ENCODE results near the gene CHST15.

Gene CHST15

GRCh38 chr10:124025152-124025551 is 68.2 kb downstream of the CHST15 start:
- DNase-seq, result no peak

- DNase-seq, result no peak
Measured at GRCh38 chr10:124022066-124022465, 71.3 kb downstream of the CHST15 start.

GRCh38 chr10:124020981-124021815 is 72.2 kb downstream of the CHST15 start:
- no peak for DNase-seq

GRCh38 chr10:124019886-124020797 is 73.3 kb downstream of the CHST15 start:
- no peak for DNase-seq

GRCh38 chr10:124018886-124019525 is 74.4 kb downstream of the CHST15 start:
- DNase-seq, result no peak

GRCh38 chr10:124017729-124018128 is 75.7 kb downstream of the CHST15 start:
- no peak for DNase-seq

- no peak for DNase-seq
Measured at GRCh38 chr10:124016804-124017375, 76.5 kb downstream of the CHST15 start.

- no peak for DNase-seq
Measured at GRCh38 chr10:124015991-124016390, 77.4 kb downstream of the CHST15 start.

GRCh38 chr10:124014416-124015154 is 78.8 kb downstream of the CHST15 start:
- no peak for DNase-seq

GRCh38 chr10:124013916-124014315 is 79.5 kb downstream of the CHST15 start:
- no peak for DNase-seq

GRCh38 chr10:124012991-124013390 is 80.4 kb downstream of the CHST15 start:
- DNase-seq, result no peak

- DNase-seq, result no peak
Measured at GRCh38 chr10:124012583-124012982, 80.8 kb downstream of the CHST15 start.

GRCh38 chr10:124012066-124012465 is 81.3 kb downstream of the CHST15 start:
- no peak for DNase-seq

GRCh38 chr10:124011464-124011863 is 81.9 kb downstream of the CHST15 start:
- no peak for DNase-seq

- no peak for DNase-seq
Measured at GRCh38 chr10:124010563-124011131, 82.8 kb downstream of the CHST15 start.

GRCh38 chr10:124010024-124010423 is 83.4 kb downstream of the CHST15 start:
- DNase-seq, result no peak

GRCh38 chr10:124009231-124010015 is 84.0 kb downstream of the CHST15 start:
- DNase-seq, result no peak

- no peak for DNase-seq
Measured at GRCh38 chr10:124008681-124009080, 84.7 kb downstream of the CHST15 start.

GRCh38 chr10:124008187-124008586 is 85.2 kb downstream of the CHST15 start:
- DNase-seq, result no peak

GRCh38 chr10:124007773-124008145 is 85.6 kb downstream of the CHST15 start:
- no peak for DNase-seq

All from stimulated activated CD4-positive, alpha-beta T cell treated with anti-CD3 and anti-CD28 coated beads, Interleukin-4, amount 100 ng/mL, for 24 hours (primary cell).